Smooth muscle cell (in vitro differentiated cells): ENCODE results near the gene TOR4A. TPM values are rescaled to one million over a fixed set of nuclear protein-coding genes. Genes with fewer than 3 reads are reported as not detected.

ENCODE experiments used
- DNase-seq: peaks from one replicate; lab custom pipeline; 2025; ENCODE audit not compliant: unreplicated experiment; lab: John Stamatoyannopoulos, UW
- H2AFZ ChIP-seq: fragments of 200-600 bp; sonication (generic); 2 replicates; pipeline ENCODE4 v1.6.0; 2016; ENCODE audit warnings: antibody characterized with exemption, low read depth, mild to moderate bottlenecking
- H3F3A ChIP-seq: fragments of 200-600 bp; sonication (generic); 2 replicates; pipeline ENCODE4 v1.6.0; 2017; ENCODE audit warnings: antibody characterized with exemption, low read depth
- H3K27ac ChIP-seq: fragments of 200-600 bp; sonication (generic); 2 replicates; pipeline ENCODE4 v1.5.1; 2016; ENCODE audit warnings: low read depth, mild to moderate bottlenecking
- H3K27me3 ChIP-seq: fragments of 200-600 bp; sonication (generic); 2 replicates; pipeline ENCODE4 v1.6.1; 2016; ENCODE audit warnings: low read depth, mild to moderate bottlenecking
- H3K36me3 ChIP-seq: fragments of 200-600 bp; sonication (generic); 2 replicates; pipeline ENCODE4 v1.5.1; 2016; ENCODE audit warnings: low read depth
- H3K4me1 ChIP-seq: fragments of 200-600 bp; sonication (generic); 2 replicates; pipeline ENCODE4 v1.5.1; 2016; ENCODE audit warnings: low read depth
- H3K4me2 ChIP-seq: fragments of 200-600 bp; sonication (generic); 2 replicates; pipeline ENCODE4 v1.6.0; 2016; ENCODE audit warnings: mild to moderate bottlenecking
- H3K4me3 ChIP-seq: fragments of 200-600 bp; sonication (generic); 2 replicates; pipeline ENCODE4 v1.5.1; 2016; ENCODE audit warnings: mild to moderate bottlenecking
- H3K79me2 ChIP-seq: fragments of 200-600 bp; sonication (generic); 2 replicates; pipeline ENCODE4 v1.6.0; 2016; ENCODE audit warnings: low read depth, mild to moderate bottlenecking
- H3K9ac ChIP-seq: fragments of 200-600 bp; sonication (generic); 2 replicates; pipeline ENCODE4 v1.6.0; 2016; ENCODE audit warnings: low read depth
- H3K9me3 ChIP-seq: fragments of 200-600 bp; sonication (generic); replicated peaks from 2 replicates; pipeline ENCODE4 v1.5.1; 2016; ENCODE audit warnings: low read depth
- H4K20me1 ChIP-seq: fragments of 200-600 bp; sonication (generic); 2 replicates; pipeline ENCODE4 v1.6.0; 2016; ENCODE audit warnings: low read depth
- CTCF ChIP-seq: fragments of 200-600 bp; sonication (generic); IDR thresholded peaks from 2 replicates; pipeline ENCODE4 v1.5.1; 2017; ENCODE audit warnings: borderline replicate concordance, mild to moderate bottlenecking, antibody characterized with exemption; ENCODE audit not compliant: insufficient read depth, poor library complexity, severe bottlenecking
- WGBS: methylation state at CpG from one replicate; pipeline ENCODE4 v1.1.7; 2016; ENCODE audit warnings: low lambda C conversion rate; 5-methylcytosine and 5-hydroxymethylcytosine counted together
- polyA plus RNA-seq: library from polyadenylated mRNA; unstranded; fragments of >200 nt; fragmentation: Nextera tagmentation; extraction: Ambion mirVana; gene quantifications from 2 replicates; pipeline ENCODE4 v1.2.1, GENCODE V29; 2016
- total RNA-seq: library from RNA; depleted of rRNA; stranded (reverse); fragments of >200 nt; gene quantifications from 2 replicates; pipeline ENCODE4 v1.2.3, GENCODE V29; 2014

Gene TOR4A
- total and polyA plus RNA-seq, 2 experiments from 2014 or later, result 5.5 to 6.3 TPM

GRCh38 chr9:137247135-137247915, 30.2 kb upstream of the TOR4A start:
- Histone ChIP-seq H3K27me3 (no peaks in the 10 kb centered on the region), H3K4me2 (no peak overlapping the region), H3K9ac (no peak overlapping the region), H3K36me3 (no peaks in the 10 kb centered on the region), H3K27ac (no peak overlapping the region), H3K4me3 (no peak overlapping the region), H3K9me3 (no peaks in the 10 kb centered on the region), H3F3A (peaks cover 13% of the 10 kb centered on the region), H3K4me1 (peaks cover 2% of the 10 kb centered on the region), H3K79me2 (peaks cover 14% of the 10 kb centered on the region), H2AFZ (no peak overlapping the region), H4K20me1 (peaks cover 20% of the 10 kb centered on the region)
- WGBS, result 79% methylated on average over 20 of the region's 20 CpGs
- TF ChIP-seq CTCF, result no peak
- no peak for DNase-seq

- H3K9me3 ChIP-seq, result no peaks in the 10 kb centered on the region
- H3K4me1 ChIP-seq, result no peaks in the 10 kb centered on the region
- H3K9ac ChIP-seq, result no peak overlapping the region
- WGBS, result 94% methylated on average over 6 of the region's 6 CpGs
- no peak overlapping the region for H3K27ac ChIP-seq
- no peak for DNase-seq
- H3K79me2 ChIP-seq, result peaks cover 9% of the 10 kb centered on the region
- H3K4me3 ChIP-seq, result no peak overlapping the region
- peaks cover 15% of the 10 kb centered on the region for H4K20me1 ChIP-seq
- peaks cover 8% of the 10 kb centered on the region for H3F3A ChIP-seq
- H3K36me3 ChIP-seq, result no peaks in the 10 kb centered on the region
- H2AFZ ChIP-seq, result no peak overlapping the region
- H3K4me2 ChIP-seq, result no peak overlapping the region
- no peaks in the 10 kb centered on the region for H3K27me3 ChIP-seq
- no peak for TF ChIP-seq CTCF
These were observed 29.7 kb upstream of the TOR4A start for GRCh38 chr9:137247916-137248175.

GRCh38 chr9:137250329-137251193, 27.0 kb upstream of the TOR4A start:
- no peak overlapping the region for H2AFZ ChIP-seq
- TF ChIP-seq CTCF, result no peak
- 87% methylated on average over 14 of the region's 18 CpGs for WGBS

DNA sequence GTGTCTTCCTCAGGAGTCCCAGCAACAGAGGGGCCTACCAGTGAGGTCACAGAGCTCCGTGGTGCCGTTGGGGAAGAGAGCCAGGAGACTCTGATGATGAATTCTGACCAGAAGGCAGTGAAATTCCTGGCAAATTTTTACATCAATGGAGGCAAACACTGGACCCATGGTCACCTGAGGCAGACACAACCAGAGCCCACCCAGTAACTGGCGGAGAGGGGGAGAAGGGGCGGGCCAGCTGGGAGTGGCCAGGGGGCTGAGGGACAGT, 26.4 kb upstream of the TOR4A start, which contains the start of gene STPG3:
Gene STPG3, plus strand, starts transcription at position 93 of the 268 bp plus-strand sequence. Its CDS starts 1 bp downstream, at position 94.
- Histone ChIP-seq H3K4me1 (peaks cover 13% of the 10 kb centered on the region), H3K27ac (no peak within 1 kb of the TSS), H2AFZ (no peak within 1 kb of the TSS), H3K4me3 (no peak within 1 kb of the TSS), H3K27me3 (no peaks in the 10 kb centered on the region), H3K36me3 (no peaks in the 10 kb centered on the region), H4K20me1 (peaks cover 4% of the 10 kb centered on the region), H3K9ac (no peak within 1 kb of the TSS), H3K79me2 (peaks cover 9% of the 10 kb centered on the region), H3K9me3 (no peaks in the 10 kb centered on the region), H3F3A (no peaks in the 10 kb centered on the region), H3K4me2 (no peak within 1 kb of the TSS)
- DNase-seq, result no peak
- no peak for TF ChIP-seq CTCF
- WGBS, result 69% methylated on average over 2 of the region's 4 CpGs

More at GRCh38 chr9:137250329-137251193, 27.0 kb upstream of the TOR4A start:
- H3K4me2 ChIP-seq, result no peak overlapping the region
- no peak for DNase-seq
- peaks cover 3% of the 10 kb centered on the region for H3K79me2 ChIP-seq
- no peaks in the 10 kb centered on the region for H4K20me1 ChIP-seq
- H3K9me3 ChIP-seq, result no peaks in the 10 kb centered on the region
- no peaks in the 10 kb centered on the region for H3K36me3 ChIP-seq
- H3K9ac ChIP-seq, result no peak overlapping the region
- peaks cover 9% of the 10 kb centered on the region for H3K4me1 ChIP-seq
- H3K27ac ChIP-seq, result no peak overlapping the region
- no peaks in the 10 kb centered on the region for H3K27me3 ChIP-seq
- H3F3A ChIP-seq, result no peaks in the 10 kb centered on the region
- H3K4me3 ChIP-seq, result no peak overlapping the region
